Kidney (tissue), 14 donors: ENCODE results near the gene BMAL2. TPM values are rescaled to one million over a fixed set of nuclear protein-coding genes. Genes with fewer than 3 reads are reported as not detected.

ENCODE experiments used
- DNase-seq, 5 donors: peaks; one replicate each; pipeline ENCODE4 v3.0.0-alpha.2; 2013 to 2020
- FAIRE-seq: peaks from 2 replicates; lab custom pipeline; 2012; peaks lifted over from hg19 to GRCh38; lab: Jason Lieb, UNC
- H3K27ac ChIP-seq, 2 donors: one replicate each; pipeline ENCODE4 v1.7.0; 2013; ENCODE audit warnings: low read depth in 2 of 2, low read length in 2 of 2, inconsistent platforms in 1 of 2
- H3K27me3 ChIP-seq: one replicate; pipeline ENCODE4 v1.7.1; 2013; ENCODE audit warnings: low read length, inconsistent platforms; ENCODE audit not compliant: control insufficient read depth, insufficient read depth
- H3K36me3 ChIP-seq, 3 donors: one replicate each; pipeline versions ENCODE4 v1.7.0 to v1.7.1; 2013; ENCODE audit warnings: low read length in 3 of 3, control low read depth in 1 of 3, inconsistent platforms in 1 of 3; ENCODE audit not compliant: insufficient read depth in 3 of 3, control insufficient read depth in 2 of 3
- H3K4me1 ChIP-seq, 3 donors: one replicate each; pipeline versions ENCODE4 v1.7.0 to v1.7.1; 2013; ENCODE audit warnings: low read length in 3 of 3, inconsistent platforms in 1 of 3, low read depth in 1 of 3; ENCODE audit not compliant: control insufficient read depth in 2 of 3, insufficient read depth in 2 of 3
- H3K4me3 ChIP-seq, 3 donors: one replicate each; pipeline versions ENCODE4 v1.7.0 to v1.8.1; 2013; ENCODE audit warnings: low read length in 3 of 3, control low read depth in 1 of 3, inconsistent platforms in 1 of 3
- H3K9ac ChIP-seq, 3 donors: one replicate each; pipeline versions ENCODE4 v1.7.0 to v1.7.1; 2013; ENCODE audit warnings: low read length in 3 of 3, control low read depth in 1 of 3, inconsistent platforms in 1 of 3
- H3K9me3 ChIP-seq, 3 donors: one replicate each; pipeline versions ENCODE4 v1.7.0 to v1.7.1; 2013; ENCODE audit warnings: low read length in 3 of 3, control low read depth in 1 of 3, inconsistent platforms in 1 of 3; ENCODE audit not compliant: control insufficient read depth in 2 of 3, insufficient read depth in 1 of 3
- intact Hi-C: fragments of 100-400 bp; cut with DNase I; formaldehyde crosslinking; loops from one replicate; pipeline ENCODE4 v1.11.1; 2022
- polyA plus RNA-seq: library from polyadenylated mRNA; stranded (reverse); fragments of 350-450 nt; fragmentation: Illumina TruSeq; extraction: RNeasy Lipid Tissue Mini Kit (QIAGEN cat#74804); gene quantifications from one replicate; pipeline ENCODE4 v1.2.3, GENCODE V29; 2014; ENCODE audit warnings: low read depth, low replicate concordance; ENCODE audit not compliant: insufficient read depth
- total RNA-seq: library from RNA; stranded (reverse); fragmentation: NEBNext Ultra II Directional; extraction: Animal tissue kit (Norgen Biotek cat#: 25700); gene quantifications from one replicate; pipeline ENCODE4 v1.2.1, GENCODE V29; 2021
- TF ChIP-seq, protein P1 (sequence below): IDR thresholded peaks from 3 replicates; pipeline ENCODE4 v1.5.1; 2012; ENCODE audit warnings: mild to moderate bottlenecking, moderate library complexity, borderline replicate concordance; ENCODE audit not compliant: insufficient read depth; ENCODE audit errors: extremely low read depth
- donor health status: control.
- donor health status: control.
- donor health status: control.
- donor health status: control.
- donor health status: control.
- donor health status: DM: yes; HTN: yes; CAD: no.
- donor health status: Normal renal cell carcinoma (clear cell type).

Gene BMAL2
- total and polyA plus RNA-seq, 2 donors from 2014 or later, result 0.47 to 12.8 TPM

GRCh38 chr12:27334721-27335082, 2.1 kb downstream of the BMAL2 start:
- Histone ChIP-seq H3K9me3 (no peaks in the 10 kb centered on the region), H3K27ac (no peak overlapping the region), H3K4me1 (peaks cover 0 to 5% (median 3%) of the 10 kb centered on the region in 3 donors), H3K36me3 (no peaks in the 10 kb centered on the region), H3K9ac (no peak overlapping the region), H3K27me3 (no peaks in the 10 kb centered on the region), H3K4me3 (no peak overlapping the region)
- FAIRE-seq (no peak), DNase-seq (no peak)
- TF ChIP-seq, protein P1, sequence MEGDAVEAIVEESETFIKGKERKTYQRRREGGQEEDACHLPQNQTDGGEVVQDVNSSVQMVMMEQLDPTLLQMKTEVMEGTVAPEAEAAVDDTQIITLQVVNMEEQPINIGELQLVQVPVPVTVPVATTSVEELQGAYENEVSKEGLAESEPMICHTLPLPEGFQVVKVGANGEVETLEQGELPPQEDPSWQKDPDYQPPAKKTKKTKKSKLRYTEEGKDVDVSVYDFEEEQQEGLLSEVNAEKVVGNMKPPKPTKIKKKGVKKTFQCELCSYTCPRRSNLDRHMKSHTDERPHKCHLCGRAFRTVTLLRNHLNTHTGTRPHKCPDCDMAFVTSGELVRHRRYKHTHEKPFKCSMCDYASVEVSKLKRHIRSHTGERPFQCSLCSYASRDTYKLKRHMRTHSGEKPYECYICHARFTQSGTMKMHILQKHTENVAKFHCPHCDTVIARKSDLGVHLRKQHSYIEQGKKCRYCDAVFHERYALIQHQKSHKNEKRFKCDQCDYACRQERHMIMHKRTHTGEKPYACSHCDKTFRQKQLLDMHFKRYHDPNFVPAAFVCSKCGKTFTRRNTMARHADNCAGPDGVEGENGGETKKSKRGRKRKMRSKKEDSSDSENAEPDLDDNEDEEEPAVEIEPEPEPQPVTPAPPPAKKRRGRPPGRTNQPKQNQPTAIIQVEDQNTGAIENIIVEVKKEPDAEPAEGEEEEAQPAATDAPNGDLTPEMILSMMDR, result no peak
- intact Hi-C loops, result no loop called here

- FAIRE-seq, result no peak
- intact Hi-C loops, result no loop called here
Measured at GRCh38 chr12:27335364-27336281, 3.0 kb downstream of the BMAL2 start.

GRCh38 chr12:27336282-27336653, 3.6 kb downstream of the BMAL2 start:
- Histone ChIP-seq H3K4me3 (no peak overlapping the region), H3K27me3 (no peaks in the 10 kb centered on the region), H3K9ac (no peak overlapping the region), H3K36me3 (no peaks in the 10 kb centered on the region), H3K4me1 (peaks cover 0 to 5% (median 3%) of the 10 kb centered on the region in 3 donors), H3K27ac (no peak overlapping the region), H3K9me3 (no peaks in the 10 kb centered on the region)
- TF ChIP-seq, protein P1, result no peak
- DNase-seq (no peak), FAIRE-seq (no peak)
- intact Hi-C loops, result no loop called here

More at GRCh38 chr12:27335364-27336281, 3.0 kb downstream of the BMAL2 start:
- no peaks in the 10 kb centered on the region for H3K27me3 ChIP-seq
- H3K4me1 ChIP-seq, result peaks cover 0 to 5% (median 3%) of the 10 kb centered on the region in 3 donors
- no peaks in the 10 kb centered on the region for H3K36me3 ChIP-seq
- TF ChIP-seq, protein P1, result no peak
- H3K4me3 ChIP-seq, result no peak overlapping the region
- H3K27ac ChIP-seq, result no peak overlapping the region
- DNase-seq, result no peak
- H3K9ac ChIP-seq, result no peak overlapping the region
- H3K9me3 ChIP-seq, result no peaks in the 10 kb centered on the region
